DND-41 (cell line): ENCODE measurements around the gene PLAC8L1.

Experiments
- CTCF ChIP-seq: IDR thresholded peaks from 2 replicates; pipeline ENCODE4 v1.5.1; 2012; ENCODE audit warnings: borderline replicate concordance, low read length, moderate library complexity, mild to moderate bottlenecking; ENCODE audit not compliant: poor library complexity, severe bottlenecking; ENCODE audit errors: extremely low read depth
- EZH2 ChIP-seq: IDR thresholded peaks from 3 replicates; pipeline ENCODE4 v1.6.1; 2012; ENCODE audit warnings: borderline replicate concordance, low read depth, mild to moderate bottlenecking, moderate library complexity, low read length, inconsistent platforms; ENCODE audit not compliant: severe bottlenecking

GRCh38 chr5:146072595-146072994 lies 32.8 kb downstream of the PLAC8L1 start:
- TF ChIP-seq CTCF (no peak), EZH2 (no peak)
